Parathyroid adenoma (tissue), 2 donors: Measurements from ENCODE around the gene ANXA9.

Source experiments
- H2AFZ ChIP-seq: fragments of 300-600 bp; sonication (generic); one replicate; pipeline ENCODE4 v1.7.0; 2017; ENCODE audit warnings: antibody characterized with exemption, mild to moderate bottlenecking
- H3K27ac ChIP-seq: fragments of 300-600 bp; sonication (generic); one replicate; pipeline ENCODE4 v1.7.0; 2017
- H3K27me3 ChIP-seq: fragments of 300-600 bp; sonication (generic); one replicate; pipeline ENCODE4 v1.7.0; 2017; ENCODE audit warnings: low read length; ENCODE audit not compliant: control insufficient read depth, insufficient read depth
- H3K36me3 ChIP-seq: fragments of 300-600 bp; sonication (generic); one replicate; pipeline ENCODE4 v1.7.0; 2017; ENCODE audit warnings: low read length; ENCODE audit not compliant: control insufficient read depth, insufficient read depth
- H3K4me1 ChIP-seq: fragments of 300-600 bp; sonication (generic); one replicate; pipeline ENCODE4 v1.7.0; 2017; ENCODE audit warnings: control low read depth
- H3K4me2 ChIP-seq: fragments of 300-600 bp; sonication (generic); one replicate; pipeline ENCODE4 v1.7.0; 2017; ENCODE audit warnings: low read length
- H3K4me3 ChIP-seq: fragments of 300-600 bp; sonication (generic); one replicate; pipeline ENCODE4 v1.7.0; 2017; ENCODE audit warnings: low read depth, low read length
- H3K79me2 ChIP-seq: fragments of 300-600 bp; sonication (generic); one replicate; pipeline ENCODE4 v1.7.0; 2017; ENCODE audit warnings: control low read depth
- H3K9ac ChIP-seq: fragments of 300-600 bp; sonication (generic); one replicate; pipeline ENCODE4 v1.7.0; 2017; ENCODE audit warnings: mild to moderate bottlenecking
- H3K9me3 ChIP-seq: fragments of 300-600 bp; sonication (generic); one replicate; pipeline ENCODE4 v1.7.0; 2017; ENCODE audit warnings: low read length; ENCODE audit not compliant: control insufficient read depth
- CTCF ChIP-seq: fragments of 300-600 bp; sonication (generic); IDR thresholded peaks from one replicate; pipeline ENCODE4 v1.7.0; 2017; ENCODE audit warnings: antibody characterized with exemption, mild to moderate bottlenecking
- donor health status: primary hyperparathyroidism.

The ANXA9 gene

GRCh38 chr1:151024540-151025146, 42.6 kb downstream of the ANXA9 start:
- no peaks in the 10 kb centered on the region for H3K9me3 ChIP-seq
- TF ChIP-seq CTCF, result peak; percentile 57
- H3K9ac ChIP-seq, result no peak overlapping the region
- no peaks in the 10 kb centered on the region for H3K27me3 ChIP-seq
- no peak overlapping the region for H3K4me2 ChIP-seq
- no peaks in the 10 kb centered on the region for H3K36me3 ChIP-seq
- no peak overlapping the region for H3K27ac ChIP-seq
- H3K79me2 ChIP-seq, result peaks cover 2% of the 10 kb centered on the region
- H3K4me1 ChIP-seq, result no peaks in the 10 kb centered on the region
- no peak overlapping the region for H3K4me3 ChIP-seq
- H2AFZ ChIP-seq, result no peak overlapping the region

GRCh38 chr1:151026460-151026859, 44.4 kb downstream of the ANXA9 start:
- Histone ChIP-seq H3K4me2 (no peak overlapping the region), H3K9me3 (no peaks in the 10 kb centered on the region), H3K4me3 (no peak overlapping the region), H3K9ac (no peak overlapping the region), H3K36me3 (no peaks in the 10 kb centered on the region), H3K27ac (no peak overlapping the region), H2AFZ (no peak overlapping the region), H3K4me1 (no peaks in the 10 kb centered on the region), H3K27me3 (no peaks in the 10 kb centered on the region), H3K79me2 (peaks cover 2% of the 10 kb centered on the region)
- TF ChIP-seq CTCF, result no peak

DNA sequence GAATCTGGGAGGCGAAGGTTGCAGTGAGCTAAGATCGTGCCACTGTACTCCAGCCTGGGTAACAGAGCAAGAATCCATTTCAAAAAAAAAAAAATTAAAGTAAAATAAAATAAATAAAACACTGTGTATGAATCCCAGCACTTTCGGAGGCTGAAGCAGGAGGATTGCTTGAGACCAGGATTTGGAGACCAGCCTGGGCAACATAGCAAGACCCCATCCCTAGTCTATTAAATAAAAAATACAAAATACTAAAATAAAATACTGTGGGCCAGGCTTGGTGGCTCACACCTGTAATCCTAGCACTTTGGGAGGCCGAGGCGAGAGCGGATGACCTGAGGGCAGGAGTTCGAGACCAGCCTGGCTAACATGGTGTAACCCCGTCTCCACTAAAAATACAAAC, 50.1 kb downstream of the ANXA9 start:
- no peaks in the 10 kb centered on the region for H3K9me3 ChIP-seq
- no peaks in the 10 kb centered on the region for H3K4me1 ChIP-seq
- H3K4me3 ChIP-seq, result no peak overlapping the region
- H3K36me3 ChIP-seq, result no peaks in the 10 kb centered on the region
- H3K79me2 ChIP-seq, result no peaks in the 10 kb centered on the region
- H3K4me2 ChIP-seq, result no peak overlapping the region
- no peak overlapping the region for H3K9ac ChIP-seq
- no peak overlapping the region for H3K27ac ChIP-seq
- no peaks in the 10 kb centered on the region for H3K27me3 ChIP-seq
- no peak for TF ChIP-seq CTCF
- no peak overlapping the region for H2AFZ ChIP-seq

DNA sequence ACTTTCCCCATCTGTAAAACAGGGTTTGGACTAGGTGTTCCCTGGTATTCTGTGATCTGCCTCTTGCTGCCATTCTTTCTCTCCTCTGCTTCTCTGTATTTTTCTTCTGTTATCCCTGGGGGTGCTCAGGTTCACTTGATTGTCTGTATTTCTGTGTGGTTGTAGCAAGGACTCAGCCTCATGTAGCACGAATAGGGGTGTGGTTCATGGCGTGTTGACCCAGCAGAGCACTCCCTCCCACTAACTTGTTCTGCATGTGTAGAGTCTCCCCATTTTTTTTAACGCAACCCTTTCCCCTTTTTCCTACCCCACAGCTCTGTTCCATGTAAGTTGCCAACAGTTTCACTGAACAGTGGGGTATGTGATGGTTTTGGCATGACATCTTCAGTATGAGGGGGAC, 53.1 kb downstream of the ANXA9 start:
- Histone ChIP-seq H3K9ac (no peak overlapping the region), H3K79me2 (no peaks in the 10 kb centered on the region), H3K4me1 (no peaks in the 10 kb centered on the region), H3K9me3 (no peaks in the 10 kb centered on the region), H3K27ac (no peak overlapping the region), H3K27me3 (no peaks in the 10 kb centered on the region), H3K4me2 (no peak overlapping the region), H3K4me3 (no peak overlapping the region), H2AFZ (no peak overlapping the region), H3K36me3 (no peaks in the 10 kb centered on the region)
- TF ChIP-seq CTCF, result no peak

DNA sequence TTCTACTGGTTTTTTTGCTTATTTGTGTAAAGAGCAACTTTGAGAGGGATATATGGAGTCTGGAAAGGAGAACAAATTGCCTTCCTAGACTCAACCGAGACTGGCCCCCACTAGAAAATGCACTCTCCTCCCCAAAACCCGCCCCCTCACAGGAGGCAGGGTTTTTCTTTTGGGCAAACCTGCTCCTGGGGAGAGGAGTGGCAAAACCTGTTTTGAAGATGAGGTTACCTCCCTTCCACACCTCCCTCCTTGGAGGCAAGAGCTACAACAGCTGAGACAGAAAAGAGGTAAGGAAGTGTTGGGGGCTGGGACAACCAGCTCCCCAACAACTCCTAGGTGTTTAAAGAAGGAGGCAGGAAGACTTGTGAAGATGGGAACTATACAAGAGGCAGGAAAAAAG, 54.3 kb downstream of the ANXA9 start, which contains the start of gene BNIPL:
Gene BNIPL (plus strand): TSS at position 231 of the 400 bp plus-strand sequence. CDS start 140 bp downstream, at position 371.
- Histone ChIP-seq H3K36me3 (no peaks in the 10 kb centered on the region), H3K9me3 (no peaks in the 10 kb centered on the region), H3K4me1 (no peaks in the 10 kb centered on the region), H3K27ac (no peak within 1 kb of the TSS), H3K27me3 (no peaks in the 10 kb centered on the region), H3K4me2 (peak within 1 kb of the TSS; percentile 66), H2AFZ (no peak within 1 kb of the TSS), H3K79me2 (no peaks in the 10 kb centered on the region), H3K9ac (no peak within 1 kb of the TSS), H3K4me3 (peak within 1 kb of the TSS; percentile 45)
- TF ChIP-seq CTCF, result no peak
